Sigmoid colon (tissue), 4 donors: ENCODE measurements around the gene RUNDC1.

Experiments used
- CTCF ChIP-seq, 4 experiments: fragments of 450-650 bp in 3 of 4; fragments of 200-600 bp in 1 of 4; IDR thresholded peaks; one replicate each; pipeline ENCODE4 v1.5.1; 2016 to 2019; ENCODE audit warnings: antibody characterized with exemption in 4 of 4, mild to moderate bottlenecking in 3 of 4, moderate library complexity in 2 of 4
- POLR2A ChIP-seq, 2 donors: fragments of 450-650 bp; IDR thresholded peaks; one replicate each; pipeline ENCODE4 v1.6.1; 2016; ENCODE audit warnings: antibody characterized with exemption in 2 of 2, mild to moderate bottlenecking in 2 of 2, moderate library complexity in 2 of 2
- POLR2AphosphoS5 ChIP-seq, 4 donors: sonication (generic); formaldehyde crosslinking; IDR thresholded peaks; one replicate each; pipeline ENCODE4 v1.6.1; 2017; ENCODE audit warnings: antibody characterized with exemption in 4 of 4

GRCh38 chr17:43034894-43035293 lies 54.5 kb downstream of the RUNDC1 start:
- TF ChIP-seq CTCF (IDR thresholded peaks at IDR 0.05) (no peak), POLR2A (IDR thresholded peaks at IDR 0.05) (no peak), POLR2AphosphoS5 (IDR thresholded peaks at IDR 0.05) (no peak)
